ENCODE measurements around the gene ZMAT3. TPM values are rescaled to one million over a fixed set of nuclear protein-coding genes. Genes with fewer than 3 reads are reported as not detected.
"Not testable (repeated sequence)": the region's sequence is repeated elsewhere in the genome, so short reads cannot be mapped to it uniquely, and the experiment has no call there.

ZMAT3 gene, protein sequence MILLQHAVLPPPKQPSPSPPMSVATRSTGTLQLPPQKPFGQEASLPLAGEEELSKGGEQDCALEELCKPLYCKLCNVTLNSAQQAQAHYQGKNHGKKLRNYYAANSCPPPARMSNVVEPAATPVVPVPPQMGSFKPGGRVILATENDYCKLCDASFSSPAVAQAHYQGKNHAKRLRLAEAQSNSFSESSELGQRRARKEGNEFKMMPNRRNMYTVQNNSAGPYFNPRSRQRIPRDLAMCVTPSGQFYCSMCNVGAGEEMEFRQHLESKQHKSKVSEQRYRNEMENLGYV
- total RNA-seq, result 10 to 100 TPM; 14.7 to 16.3 TPM
- polyA plus RNA-seq, result 10.7 TPM

DNA sequence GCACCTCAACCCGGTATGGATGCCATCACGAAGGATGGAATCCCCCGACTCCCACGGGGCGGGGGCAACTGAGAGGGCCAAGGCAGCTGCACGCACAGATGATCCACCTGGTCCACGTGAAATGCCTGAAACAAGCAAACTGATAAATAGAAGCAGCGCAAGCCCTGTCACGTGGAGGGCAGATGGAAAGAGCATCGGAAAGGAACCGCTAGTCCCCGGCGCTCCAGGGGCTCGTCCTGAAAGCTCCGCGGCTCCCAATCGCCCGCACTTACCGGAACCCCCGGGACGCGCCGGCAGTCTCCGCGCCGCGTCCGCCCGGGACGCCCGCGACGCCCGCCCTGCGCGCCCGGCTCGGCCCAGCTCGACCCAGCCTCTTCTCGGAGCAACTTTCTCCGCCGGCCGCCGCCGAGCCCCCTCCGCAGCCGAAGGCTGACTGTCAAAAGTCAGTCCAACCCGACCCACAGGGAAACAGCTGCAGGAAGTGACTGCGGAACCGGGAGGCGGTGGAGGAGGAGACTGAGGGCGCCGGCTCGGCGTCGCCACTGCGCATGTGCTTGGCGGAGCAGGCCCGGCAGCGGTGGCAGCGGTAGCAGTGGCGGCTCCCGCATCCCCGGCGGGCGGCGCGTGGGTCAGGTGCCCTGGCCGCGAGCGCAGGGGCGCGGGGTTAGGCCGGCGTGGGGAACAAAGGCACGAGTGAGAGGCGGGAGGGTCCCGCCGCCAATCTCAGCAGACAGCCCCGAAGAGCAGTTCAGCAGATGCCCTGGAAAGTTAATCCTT, at the start of gene ZMAT3:
Gene ZMAT3, minus strand, starts transcription at position 487 of the 777 bp plus-strand sequence. CDS start 4,057 bp downstream, outside the sequence.
- no peaks in the 10 kb centered on the region for H3K27me3 Mint-ChIP-seq
- Histone ChIP-seq H3K27ac (ENCODE audit: low read depth, low read length) (peak within 1 kb of the TSS; percentile 70), H3K9me3 (ENCODE audit: low read length) (no peaks in the 10 kb centered on the region), H3K27me3 (ENCODE audit: insufficient read depth, low read length, poor library complexity, severe bottlenecking) (no peaks in the 10 kb centered on the region), H3K36me3 (ENCODE audit: insufficient read depth, low read length) (no peaks in the 10 kb centered on the region), H3K4me1 (ENCODE audit: insufficient read depth, low read length) (peaks cover 41% of the 10 kb centered on the region), H3K4me3 (ENCODE audit: low read length) (peak within 1 kb of the TSS; percentile 88)
- H3K4me3 Mint-ChIP-seq, result peak within 1 kb of the TSS; percentile 93 to 99 (median 98)
- POLR2A ChIA-PET, result interaction anchor here (0.7 to 1.1 kb wide), 4 partner anchors 34 to 533 kb away, joined by 3 to 5 read pairs (median 3); partner anchors contain the start of genes ACTL6A, MRPL47 and NDUFB5
- CTCF ChIA-PET, result interaction anchor here (1.0 to 3.8 kb wide), 5 partner anchors 11 to 244 kb away, joined by 3 to 12 read pairs (median 4); no protein-coding TSS in a partner anchor
- peak within 1 kb of the TSS; percentile 85 to 97 (median 96) for H3K27ac Mint-ChIP-seq
- peak; percentile 76 to 87 (median 84) for DNase-seq
- H3K9me3 Mint-ChIP-seq, result no peaks in the 10 kb centered on the region
- peaks cover 0 to 22% (median 5%) of the 10 kb centered on the region in 3 donors for H3K36me3 Mint-ChIP-seq
- peaks cover 38 to 69% (median 53%) of the 10 kb centered on the region in 3 donors for H3K4me1 Mint-ChIP-seq

DNA sequence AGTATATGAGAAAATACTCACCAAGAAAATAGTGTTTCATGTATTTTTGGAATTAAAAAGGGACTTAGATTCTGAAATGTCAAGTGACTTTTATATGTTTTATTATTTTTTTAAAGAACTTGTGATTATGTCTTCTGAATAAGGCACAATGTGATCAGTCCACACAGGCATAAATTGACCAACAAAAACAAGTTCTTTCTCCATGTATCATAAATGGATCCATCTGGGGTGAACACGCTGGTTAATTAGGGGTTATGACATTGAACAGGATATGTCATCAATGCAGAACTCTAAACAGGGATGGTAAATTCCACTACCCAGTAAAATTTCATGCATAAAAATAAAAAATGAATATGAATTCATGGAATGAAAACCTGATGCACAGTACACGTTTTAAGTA, 45.2 kb upstream of the ZMAT3 start:
- Mint-ChIP-seq H3K36me3 (peaks cover 0 to under 1% (median 0%) of the 10 kb centered on the region in 3 donors), H3K4me1 (no peaks in the 10 kb centered on the region)
- H3K9me3 ChIP-seq (ENCODE audit: low read length), result no peaks in the 10 kb centered on the region

DNA sequence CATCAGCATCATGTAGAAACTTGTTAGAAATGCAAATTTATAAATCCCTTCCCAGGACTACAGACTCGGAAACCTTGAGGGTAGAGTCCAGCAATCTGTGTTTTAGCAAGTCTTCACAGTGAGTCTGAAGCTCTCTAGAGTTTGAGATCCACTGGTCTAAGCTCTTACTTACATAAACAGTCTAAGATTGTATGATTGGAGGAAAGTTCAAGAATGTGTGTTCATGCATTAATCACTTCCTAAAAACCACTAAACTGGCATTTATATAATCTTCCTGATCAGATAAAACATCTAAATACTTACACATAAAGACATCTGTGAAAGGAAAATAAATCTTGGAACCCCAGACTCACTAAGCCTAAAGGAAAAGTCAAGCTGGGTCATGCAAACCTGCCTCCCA, 43.8 kb upstream of the ZMAT3 start:
- DNase-seq; H3K27ac Mint-ChIP-seq; H3K9me3 Mint-ChIP-seq; H3K4me1 Mint-ChIP-seq; H3K36me3 ChIP-seq (ENCODE audit: insufficient read depth, low read length); H3K9me3 ChIP-seq (ENCODE audit: low read length); H3K4me3 ChIP-seq (ENCODE audit: low read length); H3K4me1 ChIP-seq (ENCODE audit: insufficient read depth, low read length); H3K36me3 Mint-ChIP-seq; H3K27ac ChIP-seq (ENCODE audit: low read depth, low read length); H3K4me3 Mint-ChIP-seq; POLR2A ChIA-PET; H3K27me3 ChIP-seq (ENCODE audit: insufficient read depth, low read length, poor library complexity, severe bottlenecking): not testable (repeated sequence)
- CTCF ChIA-PET, result interaction anchor here (0.9 kb wide), 1 partner anchor 206 kb away, joined by 3 read pairs; no protein-coding TSS in a partner anchor
- H3K27me3 Mint-ChIP-seq, result peaks cover 13 to 44% of the 10 kb centered on the region in 2 donors

More for the DNA sequence above, 45.2 kb upstream of the ZMAT3 start:
- Mint-ChIP-seq H3K27ac (no peak overlapping the region), H3K27me3 (peaks cover 13 to 36% of the 10 kb centered on the region in 2 donors), H3K9me3 (peaks cover 0 to 2% (median 0%) of the 10 kb centered on the region in 5 donors), H3K4me3 (no peak overlapping the region)
- Histone ChIP-seq H3K36me3 (ENCODE audit: insufficient read depth, low read length) (no peaks in the 10 kb centered on the region), H3K4me3 (ENCODE audit: low read length) (no peak overlapping the region), H3K4me1 (ENCODE audit: insufficient read depth, low read length) (no peaks in the 10 kb centered on the region), H3K27ac (ENCODE audit: low read depth, low read length) (no peak overlapping the region), H3K27me3 (ENCODE audit: insufficient read depth, low read length, poor library complexity, severe bottlenecking) (no peaks in the 10 kb centered on the region)
- ChIA-PET CTCF (no interaction called here), POLR2A (no interaction called here)
- DNase-seq, result no peak

DNA sequence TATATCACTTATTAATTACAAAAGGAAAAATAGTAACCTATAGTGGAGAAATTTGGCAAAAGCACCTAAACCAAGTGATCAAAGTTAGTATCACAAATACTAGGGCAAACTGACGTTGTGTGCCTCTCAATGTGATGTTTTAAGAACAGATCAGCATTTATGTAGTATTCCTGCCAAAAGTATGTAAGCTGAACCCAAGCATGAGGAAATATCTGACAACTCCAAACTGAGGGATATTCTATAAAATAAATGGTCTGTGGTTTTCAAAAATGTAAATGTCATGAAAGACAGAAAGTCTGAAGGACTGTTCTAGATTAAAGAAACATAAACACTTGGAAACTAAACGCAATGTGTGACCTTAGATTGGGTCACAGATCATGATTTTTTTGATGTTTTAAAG, 42.3 kb upstream of the ZMAT3 start:
- no peaks in the 10 kb centered on the region for H3K27me3 ChIP-seq (ENCODE audit: insufficient read depth, low read length, poor library complexity, severe bottlenecking)
- Mint-ChIP-seq H3K4me3 (no peak overlapping the region), H3K4me1 (no peaks in the 10 kb centered on the region), H3K9me3 (peaks cover 0 to 3% (median 0%) of the 10 kb centered on the region in 5 donors), H3K27ac (no peak overlapping the region), H3K27me3 (peaks cover 15 to 44% of the 10 kb centered on the region in 2 donors), H3K36me3 (peaks cover 0 to 2% (median 0%) of the 10 kb centered on the region in 3 donors)
- ChIA-PET CTCF (no interaction called here), POLR2A (no interaction called here)
- H3K36me3 ChIP-seq (ENCODE audit: insufficient read depth, low read length), result no peaks in the 10 kb centered on the region
- DNase-seq, result no peak
- no peaks in the 10 kb centered on the region for H3K9me3 ChIP-seq (ENCODE audit: low read length)
- H3K27ac ChIP-seq (ENCODE audit: low read depth, low read length), result no peak overlapping the region
- no peak overlapping the region for H3K4me3 ChIP-seq (ENCODE audit: low read length)
- H3K4me1 ChIP-seq (ENCODE audit: insufficient read depth, low read length), result no peaks in the 10 kb centered on the region

DNA sequence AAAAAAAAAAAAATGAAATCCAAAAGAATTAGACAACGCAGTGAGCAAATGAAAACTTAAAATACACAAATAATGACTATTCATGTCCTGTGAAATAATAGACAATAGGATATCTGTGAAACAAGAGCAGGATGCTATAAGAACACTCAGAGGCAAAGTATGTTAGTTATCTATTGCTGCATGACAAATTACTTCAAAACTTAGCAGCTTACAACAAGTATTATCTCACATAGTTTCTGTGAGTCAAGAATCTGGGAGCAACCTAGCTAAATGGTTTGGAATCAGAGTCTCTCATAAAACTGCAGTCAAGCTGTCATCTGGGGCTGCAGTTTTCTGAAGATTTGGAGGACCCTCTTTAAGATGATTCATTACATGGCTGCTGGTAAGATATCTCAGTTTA, 36.5 kb upstream of the ZMAT3 start:
- DNase-seq, result no peak
- Histone ChIP-seq H3K9me3 (ENCODE audit: low read length) (no peaks in the 10 kb centered on the region), H3K4me3 (ENCODE audit: low read length) (no peak overlapping the region), H3K27ac (ENCODE audit: low read depth, low read length) (no peak overlapping the region), H3K27me3 (ENCODE audit: insufficient read depth, low read length, poor library complexity, severe bottlenecking) (no peaks in the 10 kb centered on the region), H3K4me1 (ENCODE audit: insufficient read depth, low read length) (no peaks in the 10 kb centered on the region), H3K36me3 (ENCODE audit: insufficient read depth, low read length) (no peaks in the 10 kb centered on the region)
- POLR2A ChIA-PET, result interaction anchor here (0.5 kb wide), 1 partner anchor 209 kb away, joined by 3 read pairs; no protein-coding TSS in a partner anchor
- CTCF ChIA-PET, result no interaction called here
- Mint-ChIP-seq H3K9me3 (peaks cover 0 to 4% (median 0%) of the 10 kb centered on the region in 5 donors), H3K27me3 (peaks cover 11 to 20% of the 10 kb centered on the region in 2 donors), H3K4me1 (no peaks in the 10 kb centered on the region), H3K4me3 (no peak overlapping the region), H3K27ac (no peak overlapping the region), H3K36me3 (peaks cover 0 to 2% (median 0%) of the 10 kb centered on the region in 3 donors)

DNA sequence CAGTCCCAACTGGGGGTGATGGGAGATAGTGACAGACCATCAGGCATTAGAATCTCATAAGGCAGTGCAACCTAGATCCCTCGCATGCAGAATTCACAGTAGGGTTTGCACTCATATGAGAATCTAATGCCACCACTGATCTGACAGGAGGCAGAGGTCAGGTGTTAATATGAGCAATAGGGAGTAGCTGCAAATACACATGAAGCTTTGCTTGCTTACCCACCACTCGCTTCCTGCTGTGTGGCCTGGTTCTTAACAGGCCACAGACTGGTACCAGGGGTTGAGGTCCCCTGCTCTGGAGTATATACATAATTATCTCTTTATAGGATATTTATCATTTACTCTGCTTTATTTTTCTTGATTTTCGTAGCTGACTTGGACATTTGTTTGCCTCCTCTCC, 36.0 kb upstream of the ZMAT3 start:
- ChIA-PET POLR2A (interaction anchor here (0.5 kb wide), 1 partner anchor 1508 kb away, joined by 4 read pairs; no protein-coding TSS in a partner anchor), CTCF (no interaction called here)
- no peaks in the 10 kb centered on the region for H3K4me1 ChIP-seq (ENCODE audit: insufficient read depth, low read length)
- no peak for DNase-seq
- no peaks in the 10 kb centered on the region for H3K4me1 Mint-ChIP-seq
- H3K27me3 ChIP-seq (ENCODE audit: insufficient read depth, low read length, poor library complexity, severe bottlenecking), result no peaks in the 10 kb centered on the region
- peaks cover 0 to 2% (median 0%) of the 10 kb centered on the region in 3 donors for H3K36me3 Mint-ChIP-seq
- no peak overlapping the region for H3K27ac Mint-ChIP-seq
- H3K4me3 Mint-ChIP-seq, result no peak overlapping the region
- H3K27ac ChIP-seq (ENCODE audit: low read depth, low read length), result no peak overlapping the region
- no peaks in the 10 kb centered on the region for H3K9me3 ChIP-seq (ENCODE audit: low read length)
- H3K27me3 Mint-ChIP-seq, result peaks cover 7 to 15% of the 10 kb centered on the region in 2 donors
- no peaks in the 10 kb centered on the region for H3K36me3 ChIP-seq (ENCODE audit: insufficient read depth, low read length)
- H3K9me3 Mint-ChIP-seq, result peaks cover 0 to 3% (median 0%) of the 10 kb centered on the region in 5 donors
- no peak overlapping the region for H3K4me3 ChIP-seq (ENCODE audit: low read length)

DNA sequence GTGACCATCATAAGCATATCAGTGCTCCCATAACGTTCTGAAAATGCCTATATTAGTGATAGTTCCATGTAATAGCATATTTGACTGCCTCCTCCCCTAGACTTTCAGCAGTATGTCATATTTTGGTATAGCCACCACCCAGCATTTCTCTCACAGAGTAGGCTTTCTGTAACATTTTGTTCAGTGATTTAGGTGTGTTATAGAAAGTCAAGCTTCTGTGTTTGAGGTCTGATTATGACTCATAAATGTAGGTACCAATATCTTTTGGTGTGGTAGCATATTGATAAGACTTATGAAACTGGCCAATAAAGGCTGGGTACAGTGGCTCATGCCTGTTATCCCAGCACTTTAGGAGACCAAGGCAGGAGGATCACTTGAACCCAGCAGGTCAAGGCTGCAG, 34.3 kb upstream of the ZMAT3 start:
- no peak overlapping the region for H3K4me3 Mint-ChIP-seq
- no peak overlapping the region for H3K27ac Mint-ChIP-seq
- H3K4me1 Mint-ChIP-seq, result no peaks in the 10 kb centered on the region
- no peak overlapping the region for H3K27ac ChIP-seq (ENCODE audit: low read depth, low read length)
- H3K27me3 ChIP-seq (ENCODE audit: insufficient read depth, low read length, poor library complexity, severe bottlenecking), result no peaks in the 10 kb centered on the region
- H3K4me1 ChIP-seq (ENCODE audit: insufficient read depth, low read length), result no peaks in the 10 kb centered on the region
- no peak overlapping the region for H3K4me3 ChIP-seq (ENCODE audit: low read length)
- DNase-seq, result no peak
- peaks cover 3% of the 10 kb centered on the region in 2 donors for H3K27me3 Mint-ChIP-seq
- POLR2A ChIA-PET, result no interaction called here
- H3K36me3 ChIP-seq (ENCODE audit: insufficient read depth, low read length), result no peaks in the 10 kb centered on the region
- CTCF ChIA-PET, result interaction anchor here (0.7 to 1.6 kb wide), 3 partner anchors 11 to 210 kb away, joined by 4 read pairs; no protein-coding TSS in a partner anchor
- no peaks in the 10 kb centered on the region for H3K36me3 Mint-ChIP-seq
- H3K9me3 Mint-ChIP-seq, result peaks cover 0 to 1% (median 0%) of the 10 kb centered on the region in 5 donors
- no peaks in the 10 kb centered on the region for H3K9me3 ChIP-seq (ENCODE audit: low read length)

DNA sequence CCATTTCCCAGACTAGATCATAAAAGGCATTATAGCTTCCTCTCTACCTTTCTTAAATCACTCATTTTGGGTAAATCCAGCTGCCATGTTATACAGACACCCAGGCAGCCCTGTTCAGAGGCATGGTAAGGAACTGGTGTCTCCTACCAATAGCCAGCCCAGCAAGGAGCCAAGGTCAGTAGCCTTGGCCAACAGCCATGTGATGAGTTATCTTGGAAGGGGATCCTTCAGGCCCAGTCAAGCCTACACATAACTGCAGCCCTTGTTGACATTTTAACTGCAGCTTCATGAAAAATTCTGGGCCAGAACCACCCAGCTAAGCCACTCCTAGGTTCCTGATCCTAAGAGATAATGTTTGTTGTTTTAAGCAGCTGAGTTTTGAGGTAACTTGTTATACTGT, 29.0 kb upstream of the ZMAT3 start:
- Histone ChIP-seq H3K36me3 (ENCODE audit: insufficient read depth, low read length) (no peaks in the 10 kb centered on the region), H3K27me3 (ENCODE audit: insufficient read depth, low read length, poor library complexity, severe bottlenecking) (no peaks in the 10 kb centered on the region), H3K4me1 (ENCODE audit: insufficient read depth, low read length) (no peaks in the 10 kb centered on the region), H3K4me3 (ENCODE audit: low read length) (no peak overlapping the region), H3K9me3 (ENCODE audit: low read length) (no peaks in the 10 kb centered on the region), H3K27ac (ENCODE audit: low read depth, low read length) (no peak overlapping the region)
- H3K27ac Mint-ChIP-seq, result no peak overlapping the region
- H3K36me3 Mint-ChIP-seq, result no peaks in the 10 kb centered on the region
- DNase-seq, result no peak
- no peaks in the 10 kb centered on the region for H3K9me3 Mint-ChIP-seq
- ChIA-PET POLR2A (no interaction called here), CTCF (interaction anchor here (0.9 kb wide), 1 partner anchor 220 kb away, joined by 3 read pairs; no protein-coding TSS in a partner anchor)
- no peaks in the 10 kb centered on the region for H3K4me1 Mint-ChIP-seq
- H3K27me3 Mint-ChIP-seq, result peaks cover 0 to 23% of the 10 kb centered on the region in 2 donors
- H3K4me3 Mint-ChIP-seq, result no peak overlapping the region
